ENCODE data around the gene KRCC1. TPM values are rescaled to one million over a fixed set of nuclear protein-coding genes. Genes with fewer than 3 reads are reported as not detected.

The KRCC1 gene
- total RNA-seq: 11.4 and 14.3 TPM in 2 replicates

GRCh38 chr2:88055371-88056128, at the start of gene KRCC1:
Gene KRCC1 (minus strand): TSS chr2:88055783. CDS start chr2:88028563, 27,220 bp downstream.

GRCh38 chr2:88067598-88067997, 12.0 kb upstream of the KRCC1 start, which contains the start of gene SMYD1:
Gene SMYD1 (plus strand): TSS chr2:88067825. CDS start chr2:88067865, 40 bp downstream.

DNA sequence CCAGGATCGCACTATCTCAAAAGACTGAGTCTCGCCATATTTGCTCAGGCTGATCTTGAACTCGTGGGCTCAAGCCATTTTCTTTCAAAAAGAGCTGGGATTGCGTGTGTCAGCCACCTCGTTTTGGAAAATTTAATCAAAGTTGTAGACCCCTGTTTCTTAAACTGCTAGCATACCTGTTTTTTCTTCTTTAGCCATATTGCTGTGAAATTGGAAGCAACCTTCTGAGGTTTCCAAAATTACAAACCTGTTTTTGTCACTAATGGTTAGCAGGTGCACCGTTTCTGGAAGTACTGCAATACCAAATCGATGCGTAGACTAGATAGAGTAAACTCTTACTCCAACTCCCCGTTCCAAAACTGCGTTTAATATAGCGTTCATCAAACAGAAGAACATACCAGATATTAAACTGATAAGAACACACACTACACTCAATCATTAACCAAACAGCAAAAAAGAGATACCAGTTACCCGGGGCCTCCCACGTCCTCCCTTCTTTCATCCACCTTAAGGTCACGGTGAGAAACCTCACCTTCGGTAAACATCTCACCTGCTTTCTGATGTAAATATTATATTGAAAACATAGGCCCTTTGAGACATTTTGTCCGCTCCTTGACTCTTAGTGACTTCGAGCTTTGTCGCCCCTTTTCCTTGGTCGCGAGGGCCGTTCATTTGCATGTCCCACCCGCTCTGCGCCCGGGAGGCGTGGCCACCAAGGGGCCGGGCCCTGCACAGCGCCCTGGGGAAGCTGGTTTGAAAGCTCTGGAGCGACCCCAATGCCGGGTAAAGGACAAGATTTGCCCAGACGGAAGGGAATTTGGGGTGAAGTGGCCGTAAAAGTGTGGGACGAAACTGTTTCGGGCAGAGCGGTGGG, 39.3 kb downstream of the KRCC1 start, which contains the start of gene RNU2-63P:
Gene RNU2-63P (minus strand): TSS at position 462 of the 874 bp plus-strand sequence.

Other genes starting within 250 kb of the KRCC1 start
- gene RGPD2, start 230.0 kb downstream of the KRCC1 start, total RNA-seq: 0.47 and 0.49 TPM in 2 replicates
- under 0.01 TPM in 1 of 2 replicates, not detected in the other for gene RNU2-63P, start 39.2 kb downstream of the KRCC1 start, total RNA-seq
- not detected in 2 replicates for gene SMYD1, start 12.0 kb upstream of the KRCC1 start, total RNA-seq
- gene FABP1, start 72.3 kb upstream of the KRCC1 start, total RNA-seq: not detected in 2 replicates
- gene THNSL2, start 114.6 kb upstream of the KRCC1 start, total RNA-seq: not detected in 2 replicates

Measured in mammary microvascular endothelial cell (primary cell).